Smooth muscle cell (in vitro differentiated cells): ENCODE data around the gene CDH23. TPM values are rescaled to one million over a fixed set of nuclear protein-coding genes. Genes with fewer than 3 reads are reported as not detected.

Experiments
- DNase-seq: peaks from one replicate; lab custom pipeline; 2025; ENCODE audit not compliant: unreplicated experiment; lab: John Stamatoyannopoulos, UW
- H2AFZ ChIP-seq: fragments of 200-600 bp; sonication (generic); 2 replicates; pipeline ENCODE4 v1.6.0; 2016; ENCODE audit warnings: antibody characterized with exemption, low read depth, mild to moderate bottlenecking
- H3F3A ChIP-seq: fragments of 200-600 bp; sonication (generic); 2 replicates; pipeline ENCODE4 v1.6.0; 2017; ENCODE audit warnings: antibody characterized with exemption, low read depth
- H3K27ac ChIP-seq: fragments of 200-600 bp; sonication (generic); 2 replicates; pipeline ENCODE4 v1.5.1; 2016; ENCODE audit warnings: low read depth, mild to moderate bottlenecking
- H3K27me3 ChIP-seq: fragments of 200-600 bp; sonication (generic); 2 replicates; pipeline ENCODE4 v1.6.1; 2016; ENCODE audit warnings: low read depth, mild to moderate bottlenecking
- H3K36me3 ChIP-seq: fragments of 200-600 bp; sonication (generic); 2 replicates; pipeline ENCODE4 v1.5.1; 2016; ENCODE audit warnings: low read depth
- H3K4me1 ChIP-seq: fragments of 200-600 bp; sonication (generic); 2 replicates; pipeline ENCODE4 v1.5.1; 2016; ENCODE audit warnings: low read depth
- H3K4me2 ChIP-seq: fragments of 200-600 bp; sonication (generic); 2 replicates; pipeline ENCODE4 v1.6.0; 2016; ENCODE audit warnings: mild to moderate bottlenecking
- H3K4me3 ChIP-seq: fragments of 200-600 bp; sonication (generic); 2 replicates; pipeline ENCODE4 v1.5.1; 2016; ENCODE audit warnings: mild to moderate bottlenecking
- H3K79me2 ChIP-seq: fragments of 200-600 bp; sonication (generic); 2 replicates; pipeline ENCODE4 v1.6.0; 2016; ENCODE audit warnings: low read depth, mild to moderate bottlenecking
- H3K9ac ChIP-seq: fragments of 200-600 bp; sonication (generic); 2 replicates; pipeline ENCODE4 v1.6.0; 2016; ENCODE audit warnings: low read depth
- H3K9me3 ChIP-seq: fragments of 200-600 bp; sonication (generic); replicated peaks from 2 replicates; pipeline ENCODE4 v1.5.1; 2016; ENCODE audit warnings: low read depth
- H4K20me1 ChIP-seq: fragments of 200-600 bp; sonication (generic); 2 replicates; pipeline ENCODE4 v1.6.0; 2016; ENCODE audit warnings: low read depth
- WGBS: methylation state at CpG from one replicate; pipeline ENCODE4 v1.1.7; 2016; ENCODE audit warnings: low lambda C conversion rate; 5-methylcytosine and 5-hydroxymethylcytosine counted together
- polyA plus RNA-seq: library from polyadenylated mRNA; unstranded; fragments of >200 nt; fragmentation: Nextera tagmentation; extraction: Ambion mirVana; gene quantifications from 2 replicates; pipeline ENCODE4 v1.2.1, GENCODE V29; 2016
- total RNA-seq: library from RNA; depleted of rRNA; stranded (reverse); fragments of >200 nt; gene quantifications from 2 replicates; pipeline ENCODE4 v1.2.3, GENCODE V29; 2014
- TF ChIP-seq, protein P1 (sequence below): fragments of 200-600 bp; sonication (generic); IDR thresholded peaks from 2 replicates; pipeline ENCODE4 v1.5.1; 2017; ENCODE audit warnings: borderline replicate concordance, mild to moderate bottlenecking, antibody characterized with exemption; ENCODE audit not compliant: insufficient read depth, poor library complexity, severe bottlenecking

The CDH23 gene
- total and polyA plus RNA-seq, 2 experiments from 2014 or later = 0.99 to 2.5 TPM

DNA sequence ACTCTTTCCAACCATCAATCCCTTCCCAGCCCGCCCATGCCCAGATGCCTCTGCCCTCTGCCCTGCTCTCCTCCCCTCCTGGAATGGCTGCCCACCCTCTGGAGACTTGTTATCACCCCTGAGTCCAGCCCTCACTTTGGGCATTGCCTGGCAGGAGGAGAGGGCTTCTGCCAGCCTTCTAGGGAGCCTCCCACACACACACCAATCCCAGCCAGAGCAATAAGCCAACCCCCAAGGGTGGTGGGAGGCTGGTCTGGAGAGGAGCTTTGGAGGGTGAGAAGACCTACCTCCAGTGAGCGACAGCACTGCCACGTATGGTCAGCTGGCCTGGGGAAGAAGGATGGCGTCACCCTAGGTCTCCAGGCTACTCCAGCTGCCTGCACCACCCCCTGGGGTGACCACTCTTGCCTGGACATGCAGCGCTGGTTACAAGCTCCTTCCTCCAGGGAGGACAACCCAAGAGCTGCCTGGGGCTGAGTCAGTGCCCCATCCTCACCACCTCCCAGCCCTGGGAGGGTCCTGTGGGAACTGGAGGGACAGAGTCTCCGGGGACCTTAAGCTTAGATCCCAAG, 314.4 kb downstream of the CDH23 start:
- no peaks in the 10 kb centered on the region for H3K79me2 ChIP-seq
- no peak overlapping the region for H3K4me2 ChIP-seq
- no peak for DNase-seq
- no peak overlapping the region for H3K4me3 ChIP-seq
- H3K27ac ChIP-seq = no peak overlapping the region
- H3K9me3 ChIP-seq = no peaks in the 10 kb centered on the region
- H4K20me1 ChIP-seq = no peaks in the 10 kb centered on the region
- H3K36me3 ChIP-seq = no peaks in the 10 kb centered on the region
- peaks cover 11% of the 10 kb centered on the region for H3K4me1 ChIP-seq
- no peak overlapping the region for H2AFZ ChIP-seq
- no peak overlapping the region for H3K9ac ChIP-seq
- no peaks in the 10 kb centered on the region for H3F3A ChIP-seq
- WGBS = 88% methylated on average over 6 of the region's 6 CpGs
- no peaks in the 10 kb centered on the region for H3K27me3 ChIP-seq
- TF ChIP-seq, protein P1, sequence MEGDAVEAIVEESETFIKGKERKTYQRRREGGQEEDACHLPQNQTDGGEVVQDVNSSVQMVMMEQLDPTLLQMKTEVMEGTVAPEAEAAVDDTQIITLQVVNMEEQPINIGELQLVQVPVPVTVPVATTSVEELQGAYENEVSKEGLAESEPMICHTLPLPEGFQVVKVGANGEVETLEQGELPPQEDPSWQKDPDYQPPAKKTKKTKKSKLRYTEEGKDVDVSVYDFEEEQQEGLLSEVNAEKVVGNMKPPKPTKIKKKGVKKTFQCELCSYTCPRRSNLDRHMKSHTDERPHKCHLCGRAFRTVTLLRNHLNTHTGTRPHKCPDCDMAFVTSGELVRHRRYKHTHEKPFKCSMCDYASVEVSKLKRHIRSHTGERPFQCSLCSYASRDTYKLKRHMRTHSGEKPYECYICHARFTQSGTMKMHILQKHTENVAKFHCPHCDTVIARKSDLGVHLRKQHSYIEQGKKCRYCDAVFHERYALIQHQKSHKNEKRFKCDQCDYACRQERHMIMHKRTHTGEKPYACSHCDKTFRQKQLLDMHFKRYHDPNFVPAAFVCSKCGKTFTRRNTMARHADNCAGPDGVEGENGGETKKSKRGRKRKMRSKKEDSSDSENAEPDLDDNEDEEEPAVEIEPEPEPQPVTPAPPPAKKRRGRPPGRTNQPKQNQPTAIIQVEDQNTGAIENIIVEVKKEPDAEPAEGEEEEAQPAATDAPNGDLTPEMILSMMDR = no peak

DNA sequence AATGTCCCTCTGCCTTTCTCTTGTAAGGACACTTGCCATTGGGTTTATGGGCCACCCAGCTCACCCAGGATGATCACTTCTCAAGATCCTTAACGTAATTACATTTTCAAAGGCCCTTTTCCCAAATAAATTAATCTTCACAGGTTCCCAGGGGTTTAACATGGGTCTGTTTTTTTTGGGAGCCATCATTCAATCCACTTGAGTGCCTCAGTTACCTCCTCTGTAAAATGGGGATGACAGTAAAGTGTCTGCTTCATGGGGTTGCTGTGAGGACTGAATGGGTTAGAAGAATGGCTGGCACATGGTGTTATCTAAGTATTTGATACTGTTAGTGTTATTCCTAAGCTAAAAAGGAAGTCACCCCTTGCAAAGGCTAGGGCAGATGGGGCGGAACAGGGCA, 315.4 kb downstream of the CDH23 start:
- no peak overlapping the region for H3K9ac ChIP-seq
- no peak overlapping the region for H3K27ac ChIP-seq
- WGBS = 98% methylated on average over 2 of the region's 2 CpGs
- no peak overlapping the region for H3K4me3 ChIP-seq
- no peaks in the 10 kb centered on the region for H3F3A ChIP-seq
- H3K79me2 ChIP-seq = no peaks in the 10 kb centered on the region
- TF ChIP-seq, protein P1 = no peak
- peaks cover 11% of the 10 kb centered on the region for H3K4me1 ChIP-seq
- H3K27me3 ChIP-seq = no peaks in the 10 kb centered on the region
- no peaks in the 10 kb centered on the region for H4K20me1 ChIP-seq
- H3K9me3 ChIP-seq = no peaks in the 10 kb centered on the region
- H3K4me2 ChIP-seq = no peak overlapping the region
- H3K36me3 ChIP-seq = no peaks in the 10 kb centered on the region
- H2AFZ ChIP-seq = no peak overlapping the region
- DNase-seq = no peak

DNA sequence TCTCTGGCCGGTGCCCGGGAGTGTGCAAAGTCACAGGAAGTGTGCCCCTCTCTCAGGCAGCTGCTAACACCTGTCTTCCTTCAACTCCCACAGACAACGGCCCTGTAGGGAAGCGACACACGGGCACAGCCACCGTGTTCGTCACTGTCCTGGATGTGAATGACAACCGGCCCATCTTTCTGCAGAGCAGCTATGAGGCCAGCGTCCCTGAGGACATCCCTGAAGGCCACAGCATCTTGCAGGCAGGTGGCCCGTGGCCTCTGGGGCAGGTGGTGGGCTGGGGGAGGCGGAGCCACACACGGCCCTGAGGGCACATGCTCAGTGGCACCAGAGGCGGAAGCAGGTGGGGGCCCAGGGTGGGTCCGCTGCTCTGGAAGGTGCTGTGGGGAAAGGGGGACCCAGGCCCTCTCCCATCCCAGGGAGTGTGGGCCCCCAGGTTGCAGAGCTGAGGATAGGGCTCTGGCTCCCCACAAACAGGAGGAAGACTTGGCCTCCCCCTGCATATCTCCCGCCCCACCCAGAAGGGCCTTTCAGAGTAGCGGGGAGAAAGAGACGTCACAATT, 315.9 kb downstream of the CDH23 start:
- no peak for DNase-seq
- no peaks in the 10 kb centered on the region for H3K79me2 ChIP-seq
- no peak overlapping the region for H3K4me3 ChIP-seq
- peak overlapping the region; percentile 77 for H2AFZ ChIP-seq
- no peaks in the 10 kb centered on the region for H3F3A ChIP-seq
- no peak overlapping the region for H3K9ac ChIP-seq
- no peaks in the 10 kb centered on the region for H3K27me3 ChIP-seq
- TF ChIP-seq, protein P1 = no peak
- H3K36me3 ChIP-seq = no peaks in the 10 kb centered on the region
- H3K4me2 ChIP-seq = no peak overlapping the region
- H3K9me3 ChIP-seq = no peaks in the 10 kb centered on the region
- H3K4me1 ChIP-seq = peaks cover 11% of the 10 kb centered on the region
- no peaks in the 10 kb centered on the region for H4K20me1 ChIP-seq
- no peak overlapping the region for H3K27ac ChIP-seq
- 88% methylated on average over 17 of the region's 17 CpGs for WGBS
